PC-3 (cell line): ENCODE data around the gene TAF3.

Source experiments
- EZH2 ChIP-seq: fragments of 300-600 bp; sonication (generic); IDR thresholded peaks from one replicate; pipeline ENCODE4 v1.6.1; 2017; ENCODE audit warnings: antibody characterized with exemption, mild to moderate bottlenecking, low read length; ENCODE audit not compliant: unreplicated experiment
- TF ChIP-seq, protein P1 (sequence below): fragments of 300-600 bp; sonication (generic); conservative IDR thresholded peaks from 2 replicates; pipeline ENCODE4 v1.5.1; 2017; ENCODE audit warnings: antibody characterized with exemption, low read depth, mild to moderate bottlenecking, low read length

DNA sequence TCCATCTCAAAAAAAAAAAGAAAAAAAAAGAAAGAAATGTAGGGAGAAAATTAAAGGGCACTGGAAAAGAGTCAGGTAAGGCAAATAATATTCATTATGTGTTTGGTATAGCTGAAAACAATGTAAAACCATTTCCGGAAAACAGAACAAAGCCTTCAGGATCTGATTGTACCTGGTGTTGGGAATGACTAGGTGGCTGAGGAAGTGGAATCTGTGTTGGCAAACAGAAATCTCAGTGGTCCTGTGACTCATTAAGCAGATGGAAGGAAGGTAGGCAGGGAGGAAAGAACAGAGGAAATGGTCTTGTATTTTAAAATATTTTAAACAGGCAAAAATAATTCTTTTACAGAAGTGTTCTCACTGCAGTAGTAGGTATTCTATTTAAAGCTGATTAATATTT lies 180.5 kb downstream of the TAF3 start:
- TF ChIP-seq, protein P1, sequence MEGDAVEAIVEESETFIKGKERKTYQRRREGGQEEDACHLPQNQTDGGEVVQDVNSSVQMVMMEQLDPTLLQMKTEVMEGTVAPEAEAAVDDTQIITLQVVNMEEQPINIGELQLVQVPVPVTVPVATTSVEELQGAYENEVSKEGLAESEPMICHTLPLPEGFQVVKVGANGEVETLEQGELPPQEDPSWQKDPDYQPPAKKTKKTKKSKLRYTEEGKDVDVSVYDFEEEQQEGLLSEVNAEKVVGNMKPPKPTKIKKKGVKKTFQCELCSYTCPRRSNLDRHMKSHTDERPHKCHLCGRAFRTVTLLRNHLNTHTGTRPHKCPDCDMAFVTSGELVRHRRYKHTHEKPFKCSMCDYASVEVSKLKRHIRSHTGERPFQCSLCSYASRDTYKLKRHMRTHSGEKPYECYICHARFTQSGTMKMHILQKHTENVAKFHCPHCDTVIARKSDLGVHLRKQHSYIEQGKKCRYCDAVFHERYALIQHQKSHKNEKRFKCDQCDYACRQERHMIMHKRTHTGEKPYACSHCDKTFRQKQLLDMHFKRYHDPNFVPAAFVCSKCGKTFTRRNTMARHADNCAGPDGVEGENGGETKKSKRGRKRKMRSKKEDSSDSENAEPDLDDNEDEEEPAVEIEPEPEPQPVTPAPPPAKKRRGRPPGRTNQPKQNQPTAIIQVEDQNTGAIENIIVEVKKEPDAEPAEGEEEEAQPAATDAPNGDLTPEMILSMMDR = no peak
- TF ChIP-seq EZH2 = no peak
